Measurements from ENCODE around the gene TANC2. TPM values are rescaled to one million over a fixed set of nuclear protein-coding genes. Genes with fewer than 3 reads are reported as not detected.

TANC2 gene
- total RNA-seq, 1 experiment from 2014 or later, result 77.5 TPM

- in situ Hi-C loops (cut with HindIII; ENCODE audit: low pct_unique_long_range_greater_than_20kb, low sequenced_read_pairs) (no loop called here), intact Hi-C loops (cut with micrococcal nuclease; ENCODE audit: unreplicated experiment) (loop anchor here (10.0 kb wide), 1 partner anchor 409 kb away; no protein-coding TSS in a partner anchor)
- no peaks in the 10 kb centered on the region for H3K9me3 ChIP-seq (ENCODE audit: control insufficient read depth, insufficient read depth, low read depth, low read length)
- H3K4me3 ChIP-seq (ENCODE audit: low read depth in 2 of 2, low read length in 2 of 2), result no peak overlapping the region
- H3K27ac ChIP-seq (ENCODE audit: low read length), result no peak overlapping the region
- ChIA-PET CTCF (interaction anchor here (0.6 to 1.7 kb wide), 2 partner anchors 380 to 410 kb away, joined by 3 to 22 read pairs; no protein-coding TSS in a partner anchor), POLR2A (interaction anchor here (0.6 to 0.7 kb wide), 2 partner anchors 11 to 18 kb away, joined by 3 to 4 read pairs; no protein-coding TSS in a partner anchor)
- no peaks in the 10 kb centered on the region for H3K36me3 ChIP-seq (ENCODE audit: control insufficient read depth, insufficient read depth, low read length)
- DNase-seq (ENCODE audit: low read depth, low spot score), result no peak
- TF ChIP-seq SIN3A (IDR thresholded peaks at IDR 0.05; ENCODE audit: borderline replicate concordance, insufficient read depth, low read depth, low read length), result no peak
- TF ChIP-seq CTCF (IDR thresholded peaks at IDR 0.05), result no peak
- TF ChIP-seq POLR2AphosphoS5 (IDR thresholded peaks at IDR 0.05; ENCODE audit: low read depth, low read length), result no peak
- no peak for TF ChIP-seq TCF7L2 (IDR thresholded peaks at IDR 0.05; ENCODE audit: low read depth, low read length)
- no peak for TF ChIP-seq REST (IDR thresholded peaks at IDR 0.05; ENCODE audit: insufficient read depth in 1 of 2, low read depth in 2 of 2, low read length in 1 of 2)
- no TSS peak for BruUV-seq (replicated peaks)
- H3K4me1 ChIP-seq (ENCODE audit: control insufficient read depth, insufficient read depth, low read length), result peaks cover 3% of the 10 kb centered on the region; the same call in 1 of the 2 replicates
- H3K27me3 ChIP-seq (ENCODE audit: control insufficient read depth, insufficient read depth, low read length), result no peaks in the 10 kb centered on the region
- no peak for ATAC-seq
Observed at GRCh38 chr17:62996221-62996620, 30.2 kb downstream of the TANC2 start.

GRCh38 chr17:62998166-62998565, 32.1 kb downstream of the TANC2 start:
- no peaks in the 10 kb centered on the region for H3K9me3 ChIP-seq (ENCODE audit: control insufficient read depth, insufficient read depth, low read depth, low read length)
- H3K4me1 ChIP-seq (ENCODE audit: control insufficient read depth, insufficient read depth, low read length), result peaks cover 3% of the 10 kb centered on the region; the same call in 1 of the 2 replicates
- no peak overlapping the region for H3K27ac ChIP-seq (ENCODE audit: low read length)
- no TSS peak for BruUV-seq (replicated peaks)
- TF ChIP-seq REST (IDR thresholded peaks at IDR 0.05; ENCODE audit: insufficient read depth in 1 of 2, low read depth in 2 of 2, low read length in 1 of 2), result no peak
- in situ Hi-C loops (cut with HindIII; ENCODE audit: low pct_unique_long_range_greater_than_20kb, low sequenced_read_pairs), result no loop called here
- POLR2A ChIA-PET, result interaction anchor here (0.6 to 0.7 kb wide), 2 partner anchors 64 to 113 kb away, joined by 3 read pairs; no protein-coding TSS in a partner anchor
- no peaks in the 10 kb centered on the region for H3K27me3 ChIP-seq (ENCODE audit: control insufficient read depth, insufficient read depth, low read length)
- ATAC-seq, result no peak
- H3K4me3 ChIP-seq (ENCODE audit: low read depth in 2 of 2, low read length in 2 of 2), result no peak overlapping the region
- no peaks in the 10 kb centered on the region for H3K36me3 ChIP-seq (ENCODE audit: control insufficient read depth, insufficient read depth, low read length)
- CTCF ChIA-PET, result no interaction called here
- intact Hi-C loops (cut with micrococcal nuclease; ENCODE audit: unreplicated experiment), result loop anchor here (10.0 kb wide), 1 partner anchor 407 kb away; no protein-coding TSS in a partner anchor
- DNase-seq (ENCODE audit: low read depth, low spot score), result no peak
